Fibroblast of the aortic adventitia (primary cell): ENCODE data around the gene ERC2. TPM values are rescaled to one million over a fixed set of nuclear protein-coding genes. Genes with fewer than 3 reads are reported as not detected.

Experiments
- DNase-seq: peaks from one replicate; pipeline ENCODE4 v3.0.0-alpha.2; 2010; ENCODE audit warnings: low read depth
- H3K4me3 ChIP-seq: 2 replicates; pipeline ENCODE4 v1.5.1; 2011; ENCODE audit warnings: low read depth, mild to moderate bottlenecking, control low read depth, low read length, moderate library complexity
- total RNA-seq: library from RNA; depleted of rRNA; stranded (reverse); fragments of >200 nt; gene quantifications from 2 replicates; pipeline ENCODE4 v1.2.3, GENCODE V29; 2012; ENCODE audit warnings: low replicate concordance
- TF ChIP-seq, protein P1 (sequence below): IDR thresholded peaks from 2 replicates; pipeline ENCODE4 v1.5.1; 2011; ENCODE audit warnings: mild to moderate bottlenecking, low read length, control low read depth, inconsistent platforms; ENCODE audit not compliant: insufficient read depth

ERC2 gene
- total RNA-seq, 1 donor, result 0.09 TPM

DNA sequence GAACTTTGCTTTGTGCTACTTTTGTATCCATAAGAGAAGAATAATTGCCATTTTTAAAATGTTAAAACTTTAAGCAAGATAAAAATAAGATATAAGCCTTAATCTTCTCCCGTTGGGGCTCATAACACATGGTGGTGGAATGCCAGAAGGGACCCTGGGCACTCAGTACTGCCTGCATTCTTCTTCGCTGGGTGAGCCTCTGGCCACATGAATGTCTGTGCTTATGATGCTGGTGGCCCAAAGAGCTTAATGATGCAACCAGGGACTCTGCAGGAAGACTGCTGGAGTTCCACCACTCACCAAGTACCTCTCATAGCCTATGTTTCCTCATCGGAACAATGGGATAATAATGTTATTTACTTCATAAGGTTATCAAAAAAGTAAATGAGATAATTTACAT is 103.6 kb downstream of the ERC2 start:
- TF ChIP-seq, protein P1, sequence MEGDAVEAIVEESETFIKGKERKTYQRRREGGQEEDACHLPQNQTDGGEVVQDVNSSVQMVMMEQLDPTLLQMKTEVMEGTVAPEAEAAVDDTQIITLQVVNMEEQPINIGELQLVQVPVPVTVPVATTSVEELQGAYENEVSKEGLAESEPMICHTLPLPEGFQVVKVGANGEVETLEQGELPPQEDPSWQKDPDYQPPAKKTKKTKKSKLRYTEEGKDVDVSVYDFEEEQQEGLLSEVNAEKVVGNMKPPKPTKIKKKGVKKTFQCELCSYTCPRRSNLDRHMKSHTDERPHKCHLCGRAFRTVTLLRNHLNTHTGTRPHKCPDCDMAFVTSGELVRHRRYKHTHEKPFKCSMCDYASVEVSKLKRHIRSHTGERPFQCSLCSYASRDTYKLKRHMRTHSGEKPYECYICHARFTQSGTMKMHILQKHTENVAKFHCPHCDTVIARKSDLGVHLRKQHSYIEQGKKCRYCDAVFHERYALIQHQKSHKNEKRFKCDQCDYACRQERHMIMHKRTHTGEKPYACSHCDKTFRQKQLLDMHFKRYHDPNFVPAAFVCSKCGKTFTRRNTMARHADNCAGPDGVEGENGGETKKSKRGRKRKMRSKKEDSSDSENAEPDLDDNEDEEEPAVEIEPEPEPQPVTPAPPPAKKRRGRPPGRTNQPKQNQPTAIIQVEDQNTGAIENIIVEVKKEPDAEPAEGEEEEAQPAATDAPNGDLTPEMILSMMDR, result no peak
- DNase-seq, result no peak
- H3K4me3 ChIP-seq, result no peak overlapping the region

DNA sequence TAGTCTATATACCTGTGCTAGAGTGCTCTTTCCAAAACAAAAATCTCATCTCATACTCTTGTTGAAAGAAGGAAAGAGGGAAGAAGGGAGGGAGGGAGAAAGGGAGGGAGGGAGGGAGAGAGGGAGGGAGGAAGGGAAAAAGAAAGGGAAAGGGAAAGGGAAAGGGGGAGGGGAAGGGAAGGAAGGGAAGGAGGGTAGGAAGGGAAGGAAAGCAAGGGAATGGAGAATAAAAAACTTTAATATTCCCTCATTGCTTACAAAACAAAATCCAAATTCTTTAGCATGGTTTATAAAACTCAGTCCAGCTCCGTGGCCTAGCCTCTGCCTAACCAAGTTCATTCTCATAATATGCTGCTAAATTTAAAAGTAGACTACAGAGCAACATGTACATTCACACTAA is 104.5 kb downstream of the ERC2 start:
- TF ChIP-seq, protein P1, result no peak
- no peak for DNase-seq

DNA sequence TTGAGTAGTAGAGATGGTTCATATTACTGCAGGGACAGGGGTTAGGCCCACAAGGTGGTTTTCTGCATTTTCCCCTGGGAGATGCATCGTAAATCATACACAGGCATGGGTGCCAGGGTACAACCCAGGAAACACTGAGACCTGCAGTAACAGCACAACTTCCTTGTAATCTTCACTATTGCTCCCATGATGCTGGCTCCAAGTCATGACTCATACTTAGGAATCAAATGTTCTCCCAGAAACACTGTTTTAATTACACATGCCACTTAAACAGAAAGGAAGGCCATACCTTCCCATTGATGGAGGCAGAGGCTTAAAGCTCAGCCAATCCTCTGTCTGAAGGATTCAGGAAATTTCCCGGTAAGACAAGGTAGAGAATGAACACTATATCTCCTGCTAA is 106.5 kb downstream of the ERC2 start:
- no peak for DNase-seq
- no peak overlapping the region for H3K4me3 ChIP-seq
- TF ChIP-seq, protein P1, result no peak

More for the DNA sequence above, 104.5 kb downstream of the ERC2 start:
- no peak overlapping the region for H3K4me3 ChIP-seq

DNA sequence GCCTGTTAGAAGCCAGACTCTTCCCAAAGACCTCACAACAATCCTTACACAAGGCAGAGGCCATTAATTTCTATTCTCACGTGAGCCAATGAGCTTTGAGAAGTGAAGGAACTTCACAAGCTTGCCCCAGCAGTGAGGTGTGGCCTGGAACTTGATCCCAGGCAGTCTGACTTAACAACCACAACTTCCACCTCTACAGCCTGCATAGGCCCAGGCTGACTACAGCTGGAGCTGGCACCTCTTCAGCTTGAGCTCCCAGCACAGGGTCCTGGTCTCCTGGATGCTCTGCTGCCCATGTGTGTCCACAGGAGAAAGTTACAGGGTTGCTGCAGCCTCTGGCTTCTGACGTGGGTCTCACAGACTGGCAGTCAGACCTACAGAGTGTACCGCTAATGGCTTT is 111.0 kb downstream of the ERC2 start:
- no peak for DNase-seq
- H3K4me3 ChIP-seq, result no peak overlapping the region
- TF ChIP-seq, protein P1, result no peak

GRCh38 chr3:56356808-56357207 is 111.5 kb downstream of the ERC2 start:
- DNase-seq, result no peak
- no peak overlapping the region for H3K4me3 ChIP-seq
- TF ChIP-seq, protein P1, result no peak

- no peak overlapping the region for H3K4me3 ChIP-seq
- no peak for DNase-seq
- TF ChIP-seq, protein P1, result no peak
Measured at GRCh38 chr3:56355570-56356185, 112.6 kb downstream of the ERC2 start.

DNA sequence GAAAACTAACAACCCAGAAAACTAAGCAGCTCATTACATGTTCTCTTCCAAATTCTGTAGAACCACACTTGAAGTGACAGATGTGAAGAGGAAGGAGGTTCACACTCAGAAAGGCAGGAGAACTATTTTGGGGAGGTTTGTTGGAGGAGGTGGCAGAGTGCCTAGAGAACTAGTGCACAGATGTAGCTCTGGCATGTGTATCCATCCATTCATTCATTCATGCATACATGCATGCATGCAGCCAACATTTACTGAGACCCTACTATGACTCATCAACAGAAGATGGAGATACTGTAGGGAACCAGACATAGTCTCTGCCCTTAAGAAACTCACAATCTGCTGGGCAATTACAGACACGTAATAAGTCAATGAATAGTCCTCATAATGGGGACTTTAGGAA is 116.7 kb downstream of the ERC2 start:
- no peak for DNase-seq
- TF ChIP-seq, protein P1, result no peak
- H3K4me3 ChIP-seq, result no peak overlapping the region
